CD4-positive, alpha-beta memory T cell (primary cell): ENCODE results near the gene CCDC51. TPM values are rescaled to one million over a fixed set of nuclear protein-coding genes. Genes with fewer than 3 reads are reported as not detected.

Experiments
- CTCF ChIA-PET: fragments of 350-600 bp; sonication (Branson Sonifier 250); formaldehyde crosslinking; loops from one replicate; lab custom pipeline; 2021; ENCODE audit warnings: inconsistent platforms; ENCODE audit not compliant: partially characterized antibody; lab: Charles Lee
- POLR2A ChIA-PET: fragments of 350-600 bp; sonication (Branson Sonifier 250); formaldehyde crosslinking; loops from one replicate; lab custom pipeline; 2021; ENCODE audit not compliant: partially characterized antibody; lab: Charles Lee
- DNase-seq, 5 donors: peaks; one replicate each; pipeline versions ENCODE4 v3.0.0 to v3.0.0-alpha.2; 2020 to 2022; ENCODE audit warnings: mixed read lengths in 1 of 5
- H3K27ac ChIP-seq: one replicate; pipeline ENCODE4 v1.7.0; 2013; ENCODE audit warnings: low read depth, low read length
- H3K27me3 ChIP-seq: 2 replicates; pipeline ENCODE4 v1.7.0; 2013; ENCODE audit warnings: mild to moderate bottlenecking, low read length, moderate library complexity; ENCODE audit not compliant: insufficient read depth
- H3K36me3 ChIP-seq: 2 replicates; pipeline ENCODE4 v1.7.0; 2013; ENCODE audit warnings: mild to moderate bottlenecking, low read length, moderate library complexity; ENCODE audit not compliant: insufficient read depth
- H3K4me1 ChIP-seq: 2 replicates; pipeline ENCODE4 v1.7.0; 2013; ENCODE audit warnings: mild to moderate bottlenecking, low read length, moderate library complexity; ENCODE audit not compliant: insufficient read depth
- H3K4me3 ChIP-seq, 2 donors: one replicate each; pipeline ENCODE4 v1.7.0; 2013; ENCODE audit warnings: low read length in 2 of 2, mild to moderate bottlenecking in 1 of 2
- H3K9me3 ChIP-seq, 2 donors: one replicate each; pipeline ENCODE4 v1.7.0; 2013; ENCODE audit warnings: low read length in 2 of 2, control low read depth in 1 of 2; ENCODE audit not compliant: control insufficient read depth in 1 of 2
- H3K27ac Mint-ChIP-seq, 7 donors: one replicate each; pipeline ENCODE4 v1.8.0; 2020 to 2021; ENCODE audit warnings: mixed read lengths in 7 of 7, mild to moderate bottlenecking in 6 of 7, inconsistent platforms in 3 of 7, moderate library complexity in 3 of 7
- H3K27me3 Mint-ChIP-seq, 2 donors: one replicate each; pipeline ENCODE4 v1.8.0; 2020 to 2021; ENCODE audit warnings: mixed read lengths in 2 of 2
- H3K36me3 Mint-ChIP-seq, 2 donors: one replicate each; pipeline ENCODE4 v1.8.0; 2020 to 2021; ENCODE audit warnings: mixed read lengths in 2 of 2, inconsistent platforms in 1 of 2, mild to moderate bottlenecking in 1 of 2
- H3K4me1 Mint-ChIP-seq, 4 donors: one replicate each; pipeline ENCODE4 v1.8.0; 2020 to 2021; ENCODE audit warnings: mixed read lengths in 4 of 4, mild to moderate bottlenecking in 1 of 4
- H3K4me3 Mint-ChIP-seq, 8 donors: one replicate each; pipeline ENCODE4 v1.8.0; 2020 to 2021; ENCODE audit warnings: mixed read lengths in 8 of 8, mild to moderate bottlenecking in 7 of 8, moderate library complexity in 6 of 8, inconsistent platforms in 3 of 8
- H3K9me3 Mint-ChIP-seq, 8 donors: one replicate each; pipeline ENCODE4 v1.8.0; 2020 to 2021; ENCODE audit warnings: mixed read lengths in 8 of 8, mild to moderate bottlenecking in 5 of 8, inconsistent platforms in 3 of 8, moderate library complexity in 1 of 8
- intact Hi-C: fragments of 100-400 bp; cut with micrococcal nuclease; formaldehyde crosslinking; loops from one replicate; pipeline ENCODE4 v1.15.1; 2023
- polyA plus RNA-seq, 2 donors: library from polyadenylated mRNA; unstranded; fragments of 300-500 nt; fragmentation: Illumina TruSeq; gene quantifications; one replicate each; pipeline ENCODE4 v1.2.3, GENCODE V29; 2021
- total RNA-seq, 2 experiments: library from RNA; stranded (reverse); gene quantifications; one replicate each; pipeline ENCODE4 v1.2.3, GENCODE V29; 2021

The CCDC51 gene
- total and polyA plus RNA-seq, 4 experiments from 2014 or later, result 5.1 to 13.3 (median 6.0) TPM

GRCh38 chr3:48410205-48411040 is 29.5 kb downstream of the CCDC51 start:
- no peak for DNase-seq
- no peaks in the 10 kb centered on the region for H3K4me1 Mint-ChIP-seq
- H3K4me3 ChIP-seq, result no peak overlapping the region
- no peaks in the 10 kb centered on the region for H3K27me3 Mint-ChIP-seq
- no peaks in the 10 kb centered on the region for H3K36me3 ChIP-seq
- CTCF ChIA-PET, result interaction anchor here (1.4 to 13.7 kb wide), 4 partner anchors 10 to 146 kb away, joined by 3 to 381 read pairs (median 6); partner anchors contain the start of genes PFKFB4 and PLXNB1
- H3K9me3 Mint-ChIP-seq, result peaks cover 0 to 1% (median 0%) of the 10 kb centered on the region in 8 donors
- intact Hi-C loops, result no loop called here
- H3K36me3 Mint-ChIP-seq, result no peaks in the 10 kb centered on the region
- no peak overlapping the region for H3K27ac Mint-ChIP-seq
- POLR2A ChIA-PET, result no interaction called here
- H3K4me1 ChIP-seq, result no peaks in the 10 kb centered on the region
- no peaks in the 10 kb centered on the region for H3K9me3 ChIP-seq
- H3K27ac ChIP-seq, result no peak overlapping the region
- H3K27me3 ChIP-seq, result no peaks in the 10 kb centered on the region
- H3K4me3 Mint-ChIP-seq, result no peak overlapping the region

GRCh38 chr3:48409291-48410201 is 30.4 kb downstream of the CCDC51 start:
- ChIA-PET CTCF (interaction anchor here (1.4 to 13.7 kb wide), 4 partner anchors 9 to 147 kb away, joined by 3 to 381 read pairs (median 8); partner anchors contain the start of genes PFKFB4 and PLXNB1), POLR2A (no interaction called here)
- peaks cover 0 to 1% (median 0%) of the 10 kb centered on the region in 8 donors for H3K9me3 Mint-ChIP-seq
- H3K27ac Mint-ChIP-seq, result no peak overlapping the region
- H3K27me3 ChIP-seq, result no peaks in the 10 kb centered on the region
- H3K27ac ChIP-seq, result no peak overlapping the region
- H3K4me1 ChIP-seq, result no peaks in the 10 kb centered on the region
- no peak overlapping the region for H3K4me3 ChIP-seq
- intact Hi-C loops, result no loop called here
- DNase-seq, result no peak
- no peaks in the 10 kb centered on the region for H3K9me3 ChIP-seq
- H3K4me3 Mint-ChIP-seq, result no peak overlapping the region
- no peaks in the 10 kb centered on the region for H3K4me1 Mint-ChIP-seq
- H3K27me3 Mint-ChIP-seq, result no peaks in the 10 kb centered on the region
- H3K36me3 ChIP-seq, result no peaks in the 10 kb centered on the region
- no peaks in the 10 kb centered on the region for H3K36me3 Mint-ChIP-seq

GRCh38 chr3:48408823-48409281 is 31.1 kb downstream of the CCDC51 start:
- Mint-ChIP-seq H3K36me3 (no peaks in the 10 kb centered on the region), H3K9me3 (peaks cover 0 to 1% (median 0%) of the 10 kb centered on the region in 8 donors), H3K4me1 (no peaks in the 10 kb centered on the region), H3K27me3 (no peaks in the 10 kb centered on the region), H3K27ac (peak overlapping the region in 2 of 7 donors; percentile 23 to 64), H3K4me3 (no peak overlapping the region)
- DNase-seq, result no peak
- intact Hi-C loops, result no loop called here
- H3K9me3 ChIP-seq, result no peaks in the 10 kb centered on the region
- H3K27ac ChIP-seq, result no peak overlapping the region
- H3K36me3 ChIP-seq, result no peaks in the 10 kb centered on the region
- no peaks in the 10 kb centered on the region for H3K4me1 ChIP-seq
- H3K4me3 ChIP-seq, result no peak overlapping the region
- POLR2A ChIA-PET, result no interaction called here
- no peaks in the 10 kb centered on the region for H3K27me3 ChIP-seq
- CTCF ChIA-PET, result interaction anchor here (1.0 to 13.7 kb wide), 6 partner anchors 8 to 141 kb away, joined by 3 to 381 read pairs (median 6); partner anchors contain the start of gene PLXNB1

DNA sequence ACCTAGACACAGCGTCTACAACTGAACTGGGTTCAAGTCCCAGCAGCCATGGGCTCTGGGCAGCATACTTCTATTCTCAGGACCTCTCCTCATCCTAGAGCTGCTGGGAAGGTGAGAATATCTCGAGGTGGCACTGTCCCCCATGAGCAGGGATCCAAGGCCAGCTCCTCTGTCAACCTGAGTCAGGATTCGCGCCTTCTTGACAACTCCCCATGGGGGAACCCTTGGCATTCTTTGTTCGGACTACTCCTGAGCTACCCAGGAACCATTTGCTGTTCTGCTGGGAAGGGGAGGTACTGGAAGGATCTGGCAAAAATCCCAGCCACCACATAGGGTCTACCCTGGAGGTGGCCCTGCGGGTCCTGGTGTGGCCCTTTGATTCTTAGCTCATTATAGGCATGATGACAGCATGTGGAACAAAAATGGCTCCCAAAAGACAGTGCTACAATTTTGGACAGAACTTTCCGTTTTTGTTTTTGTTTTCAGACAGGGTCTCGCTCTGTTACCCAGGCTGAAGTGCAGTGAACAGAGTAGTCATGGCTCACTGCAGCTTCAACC is 32.3 kb downstream of the CCDC51 start:
- no peak overlapping the region for H3K27ac Mint-ChIP-seq
- CTCF ChIA-PET, result interaction anchor here (0.9 to 13.7 kb wide), 7 partner anchors 26 to 151 kb away, joined by 3 to 381 read pairs (median 5); partner anchors contain the start of gene PLXNB1
- Histone ChIP-seq H3K4me3 (no peak overlapping the region), H3K9me3 (no peaks in the 10 kb centered on the region), H3K27me3 (no peaks in the 10 kb centered on the region), H3K36me3 (no peaks in the 10 kb centered on the region), H3K4me1 (no peaks in the 10 kb centered on the region), H3K27ac (no peak overlapping the region)
- DNase-seq, result no peak
- no peaks in the 10 kb centered on the region for H3K4me1 Mint-ChIP-seq
- H3K4me3 Mint-ChIP-seq, result no peak overlapping the region
- no peaks in the 10 kb centered on the region for H3K9me3 Mint-ChIP-seq
- POLR2A ChIA-PET, result interaction anchor here (1.1 kb wide), 1 partner anchor 32 kb away, joined by 4 read pairs; the partner anchor contains the start of genes CCDC51 and TMA7
- H3K27me3 Mint-ChIP-seq, result no peaks in the 10 kb centered on the region
- H3K36me3 Mint-ChIP-seq, result no peaks in the 10 kb centered on the region
- intact Hi-C loops, result no loop called here

GRCh38 chr3:48406443-48407431 is 33.2 kb downstream of the CCDC51 start:
- no peaks in the 10 kb centered on the region for H3K27me3 ChIP-seq
- Mint-ChIP-seq H3K27me3 (no peaks in the 10 kb centered on the region), H3K27ac (peak overlapping the region in 2 of 7 donors; percentile 4 to 42), H3K36me3 (no peaks in the 10 kb centered on the region), H3K4me3 (no peak overlapping the region), H3K4me1 (no peaks in the 10 kb centered on the region), H3K9me3 (no peaks in the 10 kb centered on the region)
- no peak overlapping the region for H3K27ac ChIP-seq
- H3K36me3 ChIP-seq, result no peaks in the 10 kb centered on the region
- no peak for DNase-seq
- intact Hi-C loops, result no loop called here
- ChIA-PET CTCF (interaction anchor here (0.9 to 13.7 kb wide), 4 partner anchors 26 to 152 kb away, joined by 3 to 381 read pairs (median 4); partner anchors contain the start of gene PLXNB1), POLR2A (interaction anchor here (1.1 kb wide), 1 partner anchor 33 kb away, joined by 4 read pairs; the partner anchor contains the start of genes CCDC51 and TMA7)
- no peaks in the 10 kb centered on the region for H3K4me1 ChIP-seq
- H3K4me3 ChIP-seq, result no peak overlapping the region
- no peaks in the 10 kb centered on the region for H3K9me3 ChIP-seq

DNA sequence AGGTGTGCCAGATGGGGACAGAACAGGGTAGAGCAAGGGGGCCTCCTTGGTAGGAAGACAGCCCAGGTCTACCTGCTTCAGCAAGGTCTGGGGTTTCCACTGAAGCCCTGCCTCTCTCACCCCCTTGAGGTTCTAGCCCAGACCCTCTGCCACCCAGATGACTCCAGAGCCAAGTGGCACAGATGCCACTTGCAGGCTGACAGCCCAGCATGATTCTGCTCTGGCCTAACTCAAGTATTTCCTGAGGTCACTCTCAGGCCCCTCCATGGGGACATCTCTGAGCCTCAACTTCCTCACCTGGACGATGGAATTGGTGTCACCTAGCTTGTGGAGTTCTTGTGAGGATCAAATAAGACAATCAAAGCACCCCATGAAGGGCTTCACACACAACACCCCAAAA is 33.9 kb downstream of the CCDC51 start:
- intact Hi-C loops, result no loop called here
- Histone ChIP-seq H3K4me3 (no peak overlapping the region), H3K27me3 (no peaks in the 10 kb centered on the region), H3K36me3 (no peaks in the 10 kb centered on the region), H3K9me3 (no peaks in the 10 kb centered on the region), H3K4me1 (no peaks in the 10 kb centered on the region), H3K27ac (no peak overlapping the region)
- no peak overlapping the region for H3K4me3 Mint-ChIP-seq
- H3K4me1 Mint-ChIP-seq, result peaks cover 0 to under 1% (median 0%) of the 10 kb centered on the region in 4 donors
- DNase-seq, result no peak
- POLR2A ChIA-PET, result no interaction called here
- peak overlapping the region in 1 of 7 donors; percentile 42 for H3K27ac Mint-ChIP-seq
- CTCF ChIA-PET, result interaction anchor here (8.0 to 13.7 kb wide), 2 partner anchors 27 to 148 kb away, joined by 330 to 381 read pairs; partner anchors contain the start of genes PFKFB4 and PLXNB1
- H3K27me3 Mint-ChIP-seq, result no peaks in the 10 kb centered on the region
- no peaks in the 10 kb centered on the region for H3K36me3 Mint-ChIP-seq
- H3K9me3 Mint-ChIP-seq, result no peaks in the 10 kb centered on the region
